ENCODE data around the gene KIAA2012.

- TF ChIP-seq, protein P1, sequence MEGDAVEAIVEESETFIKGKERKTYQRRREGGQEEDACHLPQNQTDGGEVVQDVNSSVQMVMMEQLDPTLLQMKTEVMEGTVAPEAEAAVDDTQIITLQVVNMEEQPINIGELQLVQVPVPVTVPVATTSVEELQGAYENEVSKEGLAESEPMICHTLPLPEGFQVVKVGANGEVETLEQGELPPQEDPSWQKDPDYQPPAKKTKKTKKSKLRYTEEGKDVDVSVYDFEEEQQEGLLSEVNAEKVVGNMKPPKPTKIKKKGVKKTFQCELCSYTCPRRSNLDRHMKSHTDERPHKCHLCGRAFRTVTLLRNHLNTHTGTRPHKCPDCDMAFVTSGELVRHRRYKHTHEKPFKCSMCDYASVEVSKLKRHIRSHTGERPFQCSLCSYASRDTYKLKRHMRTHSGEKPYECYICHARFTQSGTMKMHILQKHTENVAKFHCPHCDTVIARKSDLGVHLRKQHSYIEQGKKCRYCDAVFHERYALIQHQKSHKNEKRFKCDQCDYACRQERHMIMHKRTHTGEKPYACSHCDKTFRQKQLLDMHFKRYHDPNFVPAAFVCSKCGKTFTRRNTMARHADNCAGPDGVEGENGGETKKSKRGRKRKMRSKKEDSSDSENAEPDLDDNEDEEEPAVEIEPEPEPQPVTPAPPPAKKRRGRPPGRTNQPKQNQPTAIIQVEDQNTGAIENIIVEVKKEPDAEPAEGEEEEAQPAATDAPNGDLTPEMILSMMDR (IDR thresholded peaks at IDR 0.05; ENCODE audit: borderline replicate concordance, extremely low read depth, low read length, poor library complexity, severe bottlenecking): no peak
- no peak for TF ChIP-seq EZH2 (IDR thresholded peaks at IDR 0.05; ENCODE audit: borderline replicate concordance, low read depth, low read length, severe bottlenecking)
These were observed 33.6 kb upstream of the KIAA2012 start for GRCh38 chr2:202039278-202040078.

All from DND-41 (cell line).